Measurements from ENCODE around the gene FOXJ2.
"Not testable (repeated sequence)": the region's sequence is repeated elsewhere in the genome, so short reads cannot be mapped to it uniquely, and the experiment has no call there.

Gene FOXJ2

GRCh38 chr12:8011331-8011730 is 21.2 kb upstream of the FOXJ2 start:
- H4K91ac ChIP-seq (ENCODE audit: low read depth, low read length): no peak overlapping the region
- H3K79me2 ChIP-seq (ENCODE audit: control insufficient read depth, insufficient read depth, low read length, poor library complexity): no peaks in the 10 kb centered on the region
- no peak overlapping the region for H2AK5ac ChIP-seq (ENCODE audit: low read length)
- H3K9me3 ChIP-seq (ENCODE audit: insufficient read depth, low read depth, low read length): no peaks in the 10 kb centered on the region
- no peak overlapping the region for H3K27ac ChIP-seq (ENCODE audit: low read depth, low read length)
- no peak overlapping the region for H3K9ac ChIP-seq (ENCODE audit: low read length)
- no peak overlapping the region for H4K12ac ChIP-seq (ENCODE audit: low read depth, low read length)
- H3K4me2 ChIP-seq (ENCODE audit: low read length): no peak overlapping the region
- H3K79me1 ChIP-seq (ENCODE audit: low read length): no peaks in the 10 kb centered on the region
- H2AFZ ChIP-seq (ENCODE audit: insufficient read depth, low read length, poor library complexity): no peak overlapping the region
- peak in 1 of 2 donors; percentile 28 for DNase-seq
- no peak overlapping the region for H3K4ac ChIP-seq (ENCODE audit: low read depth, low read length)
- H4K8ac ChIP-seq (ENCODE audit: low read depth, low read length): no peak overlapping the region
- no peak overlapping the region for H2BK120ac ChIP-seq (ENCODE audit: insufficient read depth, low read length, poor library complexity)
- no peak overlapping the region for H3K4me3 ChIP-seq (ENCODE audit: low read depth, low read length)
- WGBS (ENCODE audit: extremely low coverage, insufficient coverage, insufficient read length): no CpG with 5 or more reads among the region's 7 CpGs
- no peak overlapping the region for H3K23ac ChIP-seq (ENCODE audit: low read length)
- no peaks in the 10 kb centered on the region for H3K27me3 ChIP-seq (ENCODE audit: insufficient read depth, low read length)
- no peaks in the 10 kb centered on the region for H3K4me1 ChIP-seq (ENCODE audit: control insufficient read depth in 1 of 2, insufficient read depth in 2 of 2, low read length in 2 of 2)
- no peak overlapping the region for H3K14ac ChIP-seq (ENCODE audit: low read length)
- no peaks in the 10 kb centered on the region for H3K36me3 ChIP-seq (ENCODE audit: control insufficient read depth in 1 of 2, insufficient read depth in 2 of 2, low read length in 2 of 2)
- H2BK12ac ChIP-seq (ENCODE audit: low read length): no peak overlapping the region
- no peak overlapping the region for H3K18ac ChIP-seq (ENCODE audit: low read length)
- H2BK5ac ChIP-seq (ENCODE audit: low read depth, low read length, poor library complexity): no peak overlapping the region

DNA sequence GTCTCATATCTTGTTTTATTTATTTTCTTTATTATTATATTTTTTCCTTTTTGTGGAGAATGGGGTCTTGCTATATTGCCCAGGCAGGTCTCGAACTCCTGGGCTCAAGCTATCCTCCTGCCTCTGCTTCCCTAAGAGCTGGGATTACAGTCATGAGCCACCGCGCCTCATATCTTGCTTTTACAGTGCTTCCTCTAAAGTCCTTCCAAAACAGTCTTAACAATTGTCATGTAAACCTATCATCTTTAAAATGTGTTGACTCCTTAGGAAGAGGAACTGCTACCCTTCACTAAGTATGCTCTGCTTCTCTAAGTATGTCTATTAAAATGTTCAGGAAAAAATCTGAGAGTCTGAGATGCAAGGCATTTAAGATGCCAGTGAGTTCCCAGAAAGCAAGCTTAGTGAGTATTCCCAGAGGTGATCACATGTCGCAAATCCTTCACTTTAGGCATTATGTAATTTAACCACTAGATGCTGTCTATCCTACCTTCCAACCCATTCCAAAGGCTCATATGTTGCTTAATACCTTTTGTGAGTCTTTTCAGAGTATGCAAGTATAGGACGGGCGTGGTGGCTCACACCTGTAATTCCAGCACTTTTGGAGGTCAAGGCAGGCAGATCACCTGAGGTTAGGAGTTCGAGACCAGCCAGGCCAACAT is 19.7 kb upstream of the FOXJ2 start:
- no CpG with 5 or more reads among the region's 7 CpGs for WGBS (ENCODE audit: extremely low coverage, insufficient coverage, insufficient read length)
- Histone ChIP-seq H3K4me3 (ENCODE audit: low read depth, low read length) (no peak overlapping the region), H2AK5ac (ENCODE audit: low read length) (no peak overlapping the region), H3K4ac (ENCODE audit: low read depth, low read length) (no peak overlapping the region), H3K23ac (ENCODE audit: low read length) (no peak overlapping the region), H3K4me1 (ENCODE audit: control insufficient read depth in 1 of 2, insufficient read depth in 2 of 2, low read length in 2 of 2) (no peaks in the 10 kb centered on the region), H3K79me1 (ENCODE audit: low read length) (no peaks in the 10 kb centered on the region), H3K14ac (ENCODE audit: low read length) (no peak overlapping the region), H3K27me3 (ENCODE audit: insufficient read depth, low read length) (no peaks in the 10 kb centered on the region), H3K9me3 (ENCODE audit: insufficient read depth, low read depth, low read length) (no peaks in the 10 kb centered on the region), H2AFZ (ENCODE audit: insufficient read depth, low read length, poor library complexity) (no peak overlapping the region), H4K91ac (ENCODE audit: low read depth, low read length) (no peak overlapping the region), H3K36me3 (ENCODE audit: control insufficient read depth in 1 of 2, insufficient read depth in 2 of 2, low read length in 2 of 2) (no peaks in the 10 kb centered on the region), H2BK5ac (ENCODE audit: low read depth, low read length, poor library complexity) (no peak overlapping the region), H2BK120ac (ENCODE audit: insufficient read depth, low read length, poor library complexity) (no peak overlapping the region), H3K79me2 (ENCODE audit: control insufficient read depth, insufficient read depth, low read length, poor library complexity) (no peaks in the 10 kb centered on the region), H4K8ac (ENCODE audit: low read depth, low read length) (no peak overlapping the region), H3K9ac (ENCODE audit: low read length) (no peak overlapping the region), H4K12ac (ENCODE audit: low read depth, low read length) (no peak overlapping the region), H3K18ac (ENCODE audit: low read length) (no peak overlapping the region), H3K4me2 (ENCODE audit: low read length) (no peak overlapping the region), H2BK12ac (ENCODE audit: low read length) (no peak overlapping the region), H3K27ac (ENCODE audit: low read depth, low read length) (no peak overlapping the region)
- DNase-seq: peak in 1 of 2 donors; percentile 33

- DNase-seq: no peak
- WGBS (ENCODE audit: extremely low coverage, insufficient coverage, insufficient read length): no CpG with 5 or more reads among the region's 18 CpGs
- H2AFZ ChIP-seq (ENCODE audit: insufficient read depth, low read length, poor library complexity): no peak overlapping the region
- no peak overlapping the region for H2BK120ac ChIP-seq (ENCODE audit: insufficient read depth, low read length, poor library complexity)
- no peak overlapping the region for H3K4ac ChIP-seq (ENCODE audit: low read depth, low read length)
- H3K9ac ChIP-seq (ENCODE audit: low read length): no peak overlapping the region
- no peak overlapping the region for H3K4me2 ChIP-seq (ENCODE audit: low read length)
- no peak overlapping the region for H2BK5ac ChIP-seq (ENCODE audit: low read depth, low read length, poor library complexity)
- no peaks in the 10 kb centered on the region for H3K79me1 ChIP-seq (ENCODE audit: low read length)
- no peak overlapping the region for H3K18ac ChIP-seq (ENCODE audit: low read length)
- H4K12ac ChIP-seq (ENCODE audit: low read depth, low read length): no peak overlapping the region
- H3K9me3 ChIP-seq (ENCODE audit: insufficient read depth, low read depth, low read length): no peaks in the 10 kb centered on the region
- H4K8ac ChIP-seq (ENCODE audit: low read depth, low read length): no peak overlapping the region
- H3K27ac ChIP-seq (ENCODE audit: low read depth, low read length): no peak overlapping the region
- H4K91ac ChIP-seq (ENCODE audit: low read depth, low read length): no peak overlapping the region
- H3K79me2 ChIP-seq (ENCODE audit: control insufficient read depth, insufficient read depth, low read length, poor library complexity): no peaks in the 10 kb centered on the region
- H3K4me1 ChIP-seq (ENCODE audit: control insufficient read depth in 1 of 2, insufficient read depth in 2 of 2, low read length in 2 of 2): peaks cover 0 to 6% of the 10 kb centered on the region in 2 experiments
- no peak overlapping the region for H2BK12ac ChIP-seq (ENCODE audit: low read length)
- no peak overlapping the region for H3K14ac ChIP-seq (ENCODE audit: low read length)
- H2AK5ac ChIP-seq (ENCODE audit: low read length): no peak overlapping the region
- no peak overlapping the region for H3K23ac ChIP-seq (ENCODE audit: low read length)
- no peak overlapping the region for H3K4me3 ChIP-seq (ENCODE audit: low read depth, low read length)
- H3K36me3 ChIP-seq (ENCODE audit: control insufficient read depth in 1 of 2, insufficient read depth in 2 of 2, low read length in 2 of 2): no peaks in the 10 kb centered on the region
- peaks cover 7% of the 10 kb centered on the region for H3K27me3 ChIP-seq (ENCODE audit: insufficient read depth, low read length)
These were observed 17.7 kb upstream of the FOXJ2 start for GRCh38 chr12:8014836-8015235.

- H3K4me1 ChIP-seq (ENCODE audit: control insufficient read depth in 1 of 2, insufficient read depth in 2 of 2, low read length in 2 of 2); H2BK12ac ChIP-seq (ENCODE audit: low read length); H3K18ac ChIP-seq (ENCODE audit: low read length); H3K27me3 ChIP-seq (ENCODE audit: insufficient read depth, low read length); H3K23ac ChIP-seq (ENCODE audit: low read length); H2BK120ac ChIP-seq (ENCODE audit: insufficient read depth, low read length, poor library complexity); H3K9ac ChIP-seq (ENCODE audit: low read length); H3K79me1 ChIP-seq (ENCODE audit: low read length); H3K9me3 ChIP-seq (ENCODE audit: insufficient read depth, low read depth, low read length); H2BK5ac ChIP-seq (ENCODE audit: low read depth, low read length, poor library complexity); H3K14ac ChIP-seq (ENCODE audit: low read length); H3K4ac ChIP-seq (ENCODE audit: low read depth, low read length); H2AK5ac ChIP-seq (ENCODE audit: low read length); H3K4me3 ChIP-seq (ENCODE audit: low read depth, low read length); H3K27ac ChIP-seq (ENCODE audit: low read depth, low read length); H4K8ac ChIP-seq (ENCODE audit: low read depth, low read length); H3K36me3 ChIP-seq (ENCODE audit: control insufficient read depth in 1 of 2, insufficient read depth in 2 of 2, low read length in 2 of 2); H4K91ac ChIP-seq (ENCODE audit: low read depth, low read length); H2AFZ ChIP-seq (ENCODE audit: insufficient read depth, low read length, poor library complexity); H3K79me2 ChIP-seq (ENCODE audit: control insufficient read depth, insufficient read depth, low read length, poor library complexity); H4K12ac ChIP-seq (ENCODE audit: low read depth, low read length): not testable (repeated sequence)
- WGBS (ENCODE audit: extremely low coverage, insufficient coverage, insufficient read length): no CpG with 5 or more reads among the region's 16 CpGs
- peak in 1 of 2 donors; percentile 53 for DNase-seq
- peak overlapping the region; percentile 69 for H3K4me2 ChIP-seq (ENCODE audit: low read length)
These were observed 14.3 kb upstream of the FOXJ2 start for GRCh38 chr12:8018213-8018612.

Measured in trophoblast cell (in vitro differentiated cells and primary cell).